ENCODE data around the gene FBF1.

FBF1 gene

DNA sequence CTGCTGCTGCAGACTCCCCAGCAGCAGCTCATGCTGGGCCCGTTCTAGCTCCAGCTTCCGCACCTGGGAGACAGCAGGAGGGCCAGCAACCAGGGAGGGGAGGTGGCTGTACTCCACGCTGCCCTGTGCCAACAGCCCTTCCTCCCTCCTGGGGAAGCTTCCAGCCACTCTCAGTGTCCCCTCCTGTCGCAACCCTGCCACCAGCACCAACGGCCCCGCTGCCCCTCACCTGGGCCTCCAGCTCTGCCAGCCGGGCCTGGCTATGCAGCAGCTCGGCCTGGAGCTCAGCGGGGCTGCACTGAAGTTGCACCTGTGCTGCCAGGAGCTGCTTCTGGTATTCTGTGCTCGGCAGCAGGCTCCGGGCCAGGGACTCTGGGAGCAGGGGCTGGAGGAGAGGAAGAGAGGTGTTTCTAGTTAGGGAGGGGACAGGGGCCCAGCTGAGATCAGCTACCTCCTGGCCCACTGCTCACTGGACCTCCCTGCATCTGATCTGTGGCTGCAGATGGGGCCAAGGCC lies 20.7 kb downstream of the FBF1 start:
- H3K4me2 ChIP-seq: no peak overlapping the region
- H3K4me1 ChIP-seq (ENCODE audit: low read depth, poor library complexity, severe bottlenecking): no peaks in the 10 kb centered on the region
- no peaks in the 10 kb centered on the region for H3K79me2 ChIP-seq (ENCODE audit: insufficient read depth, low read depth)
- no peak overlapping the region for H3K4me3 ChIP-seq (IDR thresholded peaks at IDR 0.05; ENCODE audit: insufficient read depth, low read depth, low read length)
- no peak overlapping the region for H2AFZ ChIP-seq (ENCODE audit: low read depth)
- no peaks in the 10 kb centered on the region for H3K36me3 ChIP-seq (ENCODE audit: insufficient read depth)
- TF ChIP-seq, protein P1, sequence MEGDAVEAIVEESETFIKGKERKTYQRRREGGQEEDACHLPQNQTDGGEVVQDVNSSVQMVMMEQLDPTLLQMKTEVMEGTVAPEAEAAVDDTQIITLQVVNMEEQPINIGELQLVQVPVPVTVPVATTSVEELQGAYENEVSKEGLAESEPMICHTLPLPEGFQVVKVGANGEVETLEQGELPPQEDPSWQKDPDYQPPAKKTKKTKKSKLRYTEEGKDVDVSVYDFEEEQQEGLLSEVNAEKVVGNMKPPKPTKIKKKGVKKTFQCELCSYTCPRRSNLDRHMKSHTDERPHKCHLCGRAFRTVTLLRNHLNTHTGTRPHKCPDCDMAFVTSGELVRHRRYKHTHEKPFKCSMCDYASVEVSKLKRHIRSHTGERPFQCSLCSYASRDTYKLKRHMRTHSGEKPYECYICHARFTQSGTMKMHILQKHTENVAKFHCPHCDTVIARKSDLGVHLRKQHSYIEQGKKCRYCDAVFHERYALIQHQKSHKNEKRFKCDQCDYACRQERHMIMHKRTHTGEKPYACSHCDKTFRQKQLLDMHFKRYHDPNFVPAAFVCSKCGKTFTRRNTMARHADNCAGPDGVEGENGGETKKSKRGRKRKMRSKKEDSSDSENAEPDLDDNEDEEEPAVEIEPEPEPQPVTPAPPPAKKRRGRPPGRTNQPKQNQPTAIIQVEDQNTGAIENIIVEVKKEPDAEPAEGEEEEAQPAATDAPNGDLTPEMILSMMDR (conservative IDR thresholded peaks at IDR 0.05; ENCODE audit: low read depth, low read length): no peak
- H3K9ac ChIP-seq: no peak overlapping the region
- no peaks in the 10 kb centered on the region for H4K20me1 ChIP-seq (ENCODE audit: insufficient read depth)
- no peak overlapping the region for H3K27ac ChIP-seq
- no peaks in the 10 kb centered on the region for H3K27me3 ChIP-seq (ENCODE audit: insufficient read depth, low read depth)

DNA sequence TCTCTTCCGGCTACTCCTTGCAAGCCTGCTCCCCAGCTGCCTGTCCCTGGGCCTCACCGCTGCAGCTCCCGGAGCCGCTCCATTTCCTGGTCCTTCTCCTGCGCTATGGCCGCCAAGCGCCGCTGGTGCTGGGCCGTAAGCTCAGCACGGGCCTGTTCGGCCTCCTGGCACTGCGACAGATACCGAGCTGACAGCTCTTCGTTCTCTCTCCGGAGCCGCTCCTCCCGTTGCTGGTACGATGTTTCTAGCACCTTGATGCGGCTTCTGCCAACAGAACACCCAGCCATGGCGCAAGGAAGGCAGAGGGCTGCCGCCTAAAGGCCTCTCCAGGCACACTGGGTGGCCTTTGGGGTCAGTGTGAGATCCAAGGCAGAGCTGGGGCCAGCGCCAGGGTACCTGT lies 21.2 kb downstream of the FBF1 start:
- H3K9ac ChIP-seq: no peak overlapping the region
- TF ChIP-seq, protein P1 (conservative IDR thresholded peaks at IDR 0.05; ENCODE audit: low read depth, low read length): no peak
- no peak overlapping the region for H3K27ac ChIP-seq
- no peak overlapping the region for H2AFZ ChIP-seq (ENCODE audit: low read depth)
- H3K4me3 ChIP-seq (IDR thresholded peaks at IDR 0.05; ENCODE audit: insufficient read depth, low read depth, low read length): no peak overlapping the region
- H4K20me1 ChIP-seq (ENCODE audit: insufficient read depth): no peaks in the 10 kb centered on the region
- no peaks in the 10 kb centered on the region for H3K79me2 ChIP-seq (ENCODE audit: insufficient read depth, low read depth)
- no peaks in the 10 kb centered on the region for H3K27me3 ChIP-seq (ENCODE audit: insufficient read depth, low read depth)
- no peaks in the 10 kb centered on the region for H3K4me1 ChIP-seq (ENCODE audit: low read depth, poor library complexity, severe bottlenecking)
- no peaks in the 10 kb centered on the region for H3K36me3 ChIP-seq (ENCODE audit: insufficient read depth)
- no peak overlapping the region for H3K4me2 ChIP-seq

DNA sequence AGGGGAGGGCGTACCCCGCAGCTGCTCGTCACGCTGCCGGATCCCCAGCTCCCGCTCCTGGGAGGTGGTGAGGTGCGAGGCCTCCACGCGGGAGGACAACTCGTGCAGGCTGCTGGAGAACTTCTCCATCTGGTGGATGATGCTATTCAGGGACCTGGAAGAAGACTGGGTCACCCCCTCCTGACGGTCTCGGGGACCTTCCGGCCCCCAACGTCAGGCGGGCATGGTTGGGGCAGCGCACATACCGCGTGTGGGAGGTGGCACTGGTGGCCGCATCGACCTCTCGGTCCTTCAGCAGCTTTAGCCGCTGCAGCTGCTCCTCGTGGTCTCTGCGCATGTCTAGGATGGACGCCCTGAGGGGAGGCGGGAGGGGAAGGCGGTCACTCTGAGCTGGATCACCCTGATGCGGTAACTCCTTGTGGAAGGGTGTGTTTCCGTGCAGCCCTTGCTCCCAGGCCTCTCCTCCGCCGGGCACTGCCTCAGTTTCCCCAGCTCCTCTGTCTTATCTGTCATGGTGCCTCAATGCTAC lies 22.9 kb downstream of the FBF1 start:
- H3K27ac ChIP-seq: no peak overlapping the region
- TF ChIP-seq, protein P1 (conservative IDR thresholded peaks at IDR 0.05; ENCODE audit: low read depth, low read length): no peak
- H3K4me3 ChIP-seq (IDR thresholded peaks at IDR 0.05; ENCODE audit: insufficient read depth, low read depth, low read length): no peak overlapping the region

DNA sequence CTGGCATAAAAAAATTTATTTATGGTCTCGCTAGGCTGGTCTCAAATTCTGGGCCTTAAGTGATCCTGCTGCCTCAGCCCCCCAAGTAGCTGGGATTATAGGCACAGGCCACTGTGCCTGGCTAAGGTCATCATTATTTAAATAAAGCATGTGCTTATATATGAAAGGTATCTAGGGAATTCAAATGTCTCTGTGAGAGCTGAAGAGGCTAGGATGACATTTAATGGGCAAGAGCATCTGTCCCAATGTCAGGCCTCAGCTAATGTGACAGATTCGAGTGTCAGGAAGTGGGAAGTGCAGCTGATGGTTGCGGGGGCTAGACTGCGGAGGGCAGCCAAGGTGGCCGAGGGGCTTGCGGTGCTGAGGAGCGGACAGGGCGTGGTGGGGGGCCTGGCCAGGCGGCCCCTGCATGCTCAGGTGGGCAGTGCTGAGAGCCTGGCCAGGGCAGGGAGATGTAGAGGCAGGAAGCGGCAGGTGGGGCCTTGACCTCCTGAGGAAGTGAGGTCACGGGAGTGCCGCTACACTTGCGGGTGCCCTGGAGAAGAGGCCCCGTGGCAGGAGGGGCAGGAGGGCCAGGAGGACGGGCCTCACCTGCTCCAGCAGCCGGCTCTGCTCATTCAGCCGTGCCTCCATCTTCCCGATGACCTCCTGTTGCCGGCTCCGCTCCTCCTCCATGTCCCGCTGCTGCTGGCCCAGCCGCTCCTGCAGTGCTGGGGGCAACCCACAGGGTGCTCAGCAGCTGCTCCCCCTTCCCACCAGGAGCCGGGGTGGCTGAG lies 23.5 kb downstream of the FBF1 start:
- H3K9ac ChIP-seq: no peak overlapping the region
- H3K27me3 ChIP-seq (ENCODE audit: insufficient read depth, low read depth): no peaks in the 10 kb centered on the region
- H3K4me2 ChIP-seq: no peak overlapping the region
- no peaks in the 10 kb centered on the region for H4K20me1 ChIP-seq (ENCODE audit: insufficient read depth)
- no peaks in the 10 kb centered on the region for H3K36me3 ChIP-seq (ENCODE audit: insufficient read depth)
- H3K27ac ChIP-seq: no peak overlapping the region
- H3K79me2 ChIP-seq (ENCODE audit: insufficient read depth, low read depth): no peaks in the 10 kb centered on the region
- H3K4me3 ChIP-seq (IDR thresholded peaks at IDR 0.05; ENCODE audit: insufficient read depth, low read depth, low read length): no peak overlapping the region
- TF ChIP-seq, protein P1 (conservative IDR thresholded peaks at IDR 0.05; ENCODE audit: low read depth, low read length): no peak
- no peak overlapping the region for H2AFZ ChIP-seq (ENCODE audit: low read depth)
- H3K4me1 ChIP-seq (ENCODE audit: low read depth, poor library complexity, severe bottlenecking): peaks cover 9% of the 10 kb centered on the region

More for the DNA sequence above, 22.9 kb downstream of the FBF1 start:
- peaks cover 3% of the 10 kb centered on the region for H3K4me1 ChIP-seq (ENCODE audit: low read depth, poor library complexity, severe bottlenecking)
- no peaks in the 10 kb centered on the region for H3K79me2 ChIP-seq (ENCODE audit: insufficient read depth, low read depth)
- no peaks in the 10 kb centered on the region for H3K36me3 ChIP-seq (ENCODE audit: insufficient read depth)
- H3K4me2 ChIP-seq: no peak overlapping the region
- no peak overlapping the region for H2AFZ ChIP-seq (ENCODE audit: low read depth)
- H4K20me1 ChIP-seq (ENCODE audit: insufficient read depth): no peaks in the 10 kb centered on the region
- no peaks in the 10 kb centered on the region for H3K27me3 ChIP-seq (ENCODE audit: insufficient read depth, low read depth)
- no peak overlapping the region for H3K9ac ChIP-seq
